Epithelial cell of esophagus (primary cell): ENCODE measurements around the gene TAMALIN.

Experiments
- DNase-seq: peaks from one replicate; pipeline ENCODE4 v3.0.0; 2010; ENCODE audit warnings: low read depth
- H3K4me3 ChIP-seq: 2 replicates; pipeline ENCODE4 v1.5.1; 2011; ENCODE audit warnings: mild to moderate bottlenecking, low read length, control low read depth
- TF ChIP-seq, protein P1 (sequence below): IDR thresholded peaks from 2 replicates; pipeline ENCODE4 v1.5.1; 2011; ENCODE audit warnings: low read depth, mild to moderate bottlenecking, low read length, control low read depth, inconsistent platforms; ENCODE audit not compliant: insufficient read depth; ENCODE audit errors: missing control alignments

Gene TAMALIN

DNA sequence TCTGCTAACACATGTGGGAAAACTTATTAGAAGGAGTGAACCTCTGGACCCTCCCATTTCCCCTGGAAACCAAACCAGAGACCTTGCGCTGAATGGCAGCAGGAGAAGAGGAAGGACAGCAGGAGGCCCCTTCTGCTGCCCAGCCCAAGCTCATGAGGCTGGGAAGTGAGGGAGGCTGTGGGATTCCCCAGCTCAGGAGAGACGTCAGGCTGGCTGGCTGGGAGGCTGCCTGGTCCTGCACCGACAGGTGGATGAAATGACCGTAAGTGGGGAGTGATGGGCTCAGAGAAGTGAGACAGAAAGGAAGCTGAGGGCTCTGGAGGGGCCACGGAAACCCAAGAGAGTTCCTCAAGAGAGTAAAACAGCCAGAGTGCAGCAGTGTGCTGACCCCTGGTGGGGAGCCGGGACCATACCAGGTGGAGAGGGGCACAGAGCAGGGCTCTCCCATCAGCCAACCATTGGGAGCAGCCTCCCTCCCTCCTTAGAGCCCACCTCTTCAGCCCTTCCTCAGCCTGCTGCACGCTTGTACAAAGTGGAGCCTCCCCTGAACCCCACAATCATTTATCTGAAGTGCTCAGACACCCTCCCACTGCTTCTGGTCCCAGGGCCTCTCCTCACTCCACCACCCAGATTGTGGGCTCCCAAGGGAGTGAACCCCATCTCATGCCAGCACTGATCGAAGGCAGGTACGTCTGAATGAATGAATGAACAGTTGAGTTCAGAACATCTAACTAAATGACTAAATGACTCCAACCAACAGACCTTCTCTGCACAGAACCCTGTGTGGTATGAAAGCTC, 14.0 kb downstream of the TAMALIN start:
- peak; percentile 38 for DNase-seq
- no peak overlapping the region for H3K4me3 ChIP-seq
- TF ChIP-seq, protein P1, sequence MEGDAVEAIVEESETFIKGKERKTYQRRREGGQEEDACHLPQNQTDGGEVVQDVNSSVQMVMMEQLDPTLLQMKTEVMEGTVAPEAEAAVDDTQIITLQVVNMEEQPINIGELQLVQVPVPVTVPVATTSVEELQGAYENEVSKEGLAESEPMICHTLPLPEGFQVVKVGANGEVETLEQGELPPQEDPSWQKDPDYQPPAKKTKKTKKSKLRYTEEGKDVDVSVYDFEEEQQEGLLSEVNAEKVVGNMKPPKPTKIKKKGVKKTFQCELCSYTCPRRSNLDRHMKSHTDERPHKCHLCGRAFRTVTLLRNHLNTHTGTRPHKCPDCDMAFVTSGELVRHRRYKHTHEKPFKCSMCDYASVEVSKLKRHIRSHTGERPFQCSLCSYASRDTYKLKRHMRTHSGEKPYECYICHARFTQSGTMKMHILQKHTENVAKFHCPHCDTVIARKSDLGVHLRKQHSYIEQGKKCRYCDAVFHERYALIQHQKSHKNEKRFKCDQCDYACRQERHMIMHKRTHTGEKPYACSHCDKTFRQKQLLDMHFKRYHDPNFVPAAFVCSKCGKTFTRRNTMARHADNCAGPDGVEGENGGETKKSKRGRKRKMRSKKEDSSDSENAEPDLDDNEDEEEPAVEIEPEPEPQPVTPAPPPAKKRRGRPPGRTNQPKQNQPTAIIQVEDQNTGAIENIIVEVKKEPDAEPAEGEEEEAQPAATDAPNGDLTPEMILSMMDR: peak; percentile 64

DNA sequence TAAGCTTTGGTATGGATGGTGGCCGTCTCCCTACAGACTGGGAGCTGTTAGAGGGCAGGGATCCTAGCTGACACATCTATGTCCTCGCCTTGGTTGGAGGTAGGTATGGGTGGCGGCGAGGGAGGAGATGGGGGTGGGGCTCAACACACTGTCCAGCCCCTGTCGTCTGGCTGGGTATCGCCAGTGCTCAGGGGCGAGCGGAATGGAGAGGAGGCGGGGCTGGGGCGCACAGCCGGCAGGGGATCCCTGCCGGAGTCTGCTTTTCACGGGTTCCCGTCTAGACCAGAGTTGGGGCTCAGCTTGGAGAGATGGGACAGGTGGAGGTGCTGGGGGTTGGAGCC, 16.1 kb downstream of the TAMALIN start:
- TF ChIP-seq, protein P1: no peak
- no peak overlapping the region for H3K4me3 ChIP-seq
- DNase-seq: no peak

DNA sequence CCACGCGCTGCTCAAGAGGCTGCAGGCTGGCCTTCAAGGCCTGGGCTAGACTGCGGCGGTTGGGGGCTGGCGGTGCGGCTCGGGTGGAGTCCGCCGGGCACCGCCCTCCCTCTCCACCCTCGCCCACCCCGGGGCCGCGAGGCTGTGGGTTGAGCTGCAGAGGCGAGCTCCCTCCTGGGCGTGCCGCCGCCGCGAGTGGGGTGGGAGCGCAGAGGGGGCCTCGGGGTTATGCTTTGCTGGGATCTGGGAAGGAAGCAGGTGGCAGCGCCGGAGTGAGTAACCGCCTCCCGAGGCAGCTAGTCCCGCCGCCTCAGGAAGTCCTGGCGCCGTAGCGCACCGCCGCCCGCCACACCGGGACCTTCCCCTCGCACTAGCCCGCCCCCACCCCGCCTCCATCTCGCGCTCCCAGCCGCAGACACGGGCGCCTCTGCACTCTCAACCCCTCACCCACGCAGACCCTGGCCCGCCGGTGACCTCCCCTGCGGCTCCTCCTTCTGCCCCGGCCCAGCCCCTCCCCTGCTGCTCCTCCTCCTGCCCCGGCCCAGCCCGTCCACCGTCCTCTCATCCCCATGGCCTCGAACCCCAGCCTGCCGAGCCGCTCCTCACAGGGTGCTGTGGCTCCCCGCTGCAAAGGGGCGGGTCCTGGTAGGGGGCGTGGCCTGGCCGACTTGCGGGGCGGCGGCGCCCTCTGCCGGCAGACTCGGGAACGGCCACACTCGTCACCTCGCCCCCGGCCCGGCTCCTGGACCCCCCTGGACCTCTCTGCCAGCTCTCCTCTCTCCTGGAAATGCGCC, 16.6 kb downstream of the TAMALIN start:
- peak; percentile 62 for DNase-seq
- TF ChIP-seq, protein P1: peak; percentile 61
- peak overlapping the region; percentile 41 for H3K4me3 ChIP-seq

DNA sequence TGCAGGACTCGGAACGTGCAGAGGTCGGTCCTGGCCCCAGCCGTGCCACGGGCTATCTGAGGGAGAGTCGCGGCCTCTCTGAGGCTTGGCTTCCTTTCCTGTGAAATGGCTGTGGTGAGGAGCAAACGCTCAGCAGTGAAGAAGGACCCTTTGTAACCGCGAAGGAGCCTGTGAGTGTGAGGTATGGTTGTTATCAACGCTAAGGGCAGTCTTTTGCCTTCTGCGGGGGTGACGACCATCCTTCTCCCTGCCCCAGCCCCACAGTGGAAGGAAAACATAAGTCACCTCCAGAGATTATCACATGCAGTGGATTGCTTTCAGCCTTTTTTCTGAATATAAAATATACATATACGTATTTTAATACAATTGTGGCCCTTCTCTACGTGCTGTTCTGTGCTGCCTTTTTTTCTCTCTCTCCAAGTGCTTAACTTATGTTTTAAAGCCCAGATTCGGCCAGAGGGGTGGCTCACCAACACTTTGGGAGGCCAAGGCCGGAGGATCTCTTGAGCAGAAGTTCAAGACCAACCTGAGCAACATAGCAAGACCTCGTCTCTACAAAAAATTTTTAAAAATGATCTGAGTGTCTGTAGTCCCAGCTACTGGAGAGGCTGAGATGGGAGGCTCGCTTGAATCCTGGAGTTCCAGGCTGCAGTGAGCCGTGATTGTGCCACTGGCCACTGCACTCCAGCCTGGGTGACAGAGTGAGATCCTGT, 17.4 kb downstream of the TAMALIN start:
- peak overlapping the region; percentile 41 for H3K4me3 ChIP-seq
- TF ChIP-seq, protein P1: no peak
- DNase-seq: no peak

DNA sequence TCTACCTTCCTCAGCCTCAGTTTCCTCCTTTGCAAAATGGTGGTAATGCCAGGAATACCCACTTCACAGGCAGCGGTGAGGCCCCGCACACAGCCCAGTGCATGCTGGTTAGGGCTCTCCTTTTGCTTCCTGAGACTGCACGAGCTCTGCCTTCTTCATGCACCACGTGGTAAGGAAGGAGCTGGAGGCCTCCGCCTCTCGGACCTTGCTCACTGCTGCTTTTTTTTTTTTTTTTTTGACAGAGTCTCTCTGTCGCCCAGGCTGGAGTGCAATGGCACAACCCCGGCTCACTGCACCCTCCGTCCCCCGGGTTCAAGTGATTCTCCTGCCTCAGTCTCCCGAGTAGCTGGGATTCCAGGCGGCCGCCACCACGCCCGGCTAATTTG, 18.1 kb downstream of the TAMALIN start:
- TF ChIP-seq, protein P1: no peak
- H3K4me3 ChIP-seq: no peak overlapping the region
- DNase-seq: no peak

DNA sequence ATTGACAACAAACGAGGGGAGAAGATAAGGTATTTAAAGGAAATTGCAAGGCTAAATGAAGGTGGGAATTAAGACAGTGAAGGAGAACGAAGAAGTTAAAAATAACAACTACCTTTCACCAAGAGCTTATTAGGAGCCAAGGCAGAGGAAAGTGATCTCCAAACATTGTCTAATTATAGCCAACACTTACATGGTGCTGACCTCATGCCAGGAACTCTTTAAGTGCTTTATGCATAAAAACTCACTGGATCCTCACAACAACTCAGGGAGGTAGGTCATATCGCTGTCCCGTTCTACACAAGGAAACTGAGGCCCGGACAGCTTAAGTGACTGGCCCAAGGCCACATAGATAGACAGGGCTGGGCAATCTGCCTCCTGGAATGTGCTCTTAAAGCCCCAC, 19.5 kb downstream of the TAMALIN start:
- DNase-seq: no peak
- TF ChIP-seq, protein P1: no peak
- H3K4me3 ChIP-seq: no peak overlapping the region
